Measurements from ENCODE around the gene ITGB3. TPM values are rescaled to one million over a fixed set of nuclear protein-coding genes. Genes with fewer than 3 reads are reported as not detected.

The ITGB3 gene
- total RNA-seq, 1 donor, result 39.8 TPM

- Histone ChIP-seq H2AFZ (ENCODE audit: low read length) (no peak overlapping the region), H3K4me2 (ENCODE audit: insufficient read depth, low read length) (no peak overlapping the region), H3K9me3 (ENCODE audit: low read depth, low read length) (no peaks in the 10 kb centered on the region), H3K4me3 (ENCODE audit: insufficient read depth, low read length) (no peak overlapping the region), H3K36me3 (ENCODE audit: insufficient read depth, low read length) (no peaks in the 10 kb centered on the region), H3K27me3 (ENCODE audit: insufficient read depth, low read length) (no peaks in the 10 kb centered on the region), H3K27ac (ENCODE audit: low read depth, low read length) (no peak overlapping the region), H4K20me1 (ENCODE audit: insufficient read depth, low read length) (no peaks in the 10 kb centered on the region), H3K79me2 (ENCODE audit: insufficient read depth, low read length) (peaks cover 13% of the 10 kb centered on the region), H3K4me1 (ENCODE audit: insufficient read depth, low read length) (peaks cover 10% of the 10 kb centered on the region)
- no peak for TF ChIP-seq CTCF (IDR thresholded peaks at IDR 0.05; ENCODE audit: extremely low read depth, low read depth, low read length)
- DNase-seq (ENCODE audit: insufficient read length, low spot score, missing footprints), result no peak
Measured at GRCh38 chr17:47250855-47251254, 2.8 kb upstream of the ITGB3 start.

GRCh38 chr17:47251421-47251940 lies 2.1 kb upstream of the ITGB3 start:
- Histone ChIP-seq H3K36me3 (ENCODE audit: insufficient read depth, low read length) (no peaks in the 10 kb centered on the region), H3K9me3 (ENCODE audit: low read depth, low read length) (no peaks in the 10 kb centered on the region), H4K20me1 (ENCODE audit: insufficient read depth, low read length) (no peaks in the 10 kb centered on the region), H3K4me3 (ENCODE audit: insufficient read depth, low read length) (no peak overlapping the region), H3K27ac (ENCODE audit: low read depth, low read length) (no peak overlapping the region), H2AFZ (ENCODE audit: low read length) (no peak overlapping the region), H3K4me1 (ENCODE audit: insufficient read depth, low read length) (peaks cover 13% of the 10 kb centered on the region), H3K4me2 (ENCODE audit: insufficient read depth, low read length) (no peak overlapping the region), H3K79me2 (ENCODE audit: insufficient read depth, low read length) (peaks cover 19% of the 10 kb centered on the region), H3K27me3 (ENCODE audit: insufficient read depth, low read length) (no peaks in the 10 kb centered on the region)
- no peak for DNase-seq (ENCODE audit: insufficient read length, low spot score, missing footprints)
- TF ChIP-seq CTCF (IDR thresholded peaks at IDR 0.05; ENCODE audit: extremely low read depth, low read depth, low read length), result no peak

- Histone ChIP-seq H3K79me2 (ENCODE audit: insufficient read depth, low read length) (peaks cover 25% of the 10 kb centered on the region), H4K20me1 (ENCODE audit: insufficient read depth, low read length) (no peaks in the 10 kb centered on the region), H3K4me2 (ENCODE audit: insufficient read depth, low read length) (no peak overlapping the region), H2AFZ (ENCODE audit: low read length) (no peak overlapping the region), H3K4me3 (ENCODE audit: insufficient read depth, low read length) (no peak overlapping the region), H3K4me1 (ENCODE audit: insufficient read depth, low read length) (peaks cover 20% of the 10 kb centered on the region), H3K27ac (ENCODE audit: low read depth, low read length) (no peak overlapping the region), H3K9me3 (ENCODE audit: low read depth, low read length) (no peaks in the 10 kb centered on the region), H3K27me3 (ENCODE audit: insufficient read depth, low read length) (no peaks in the 10 kb centered on the region), H3K36me3 (ENCODE audit: insufficient read depth, low read length) (no peaks in the 10 kb centered on the region)
- TF ChIP-seq CTCF (IDR thresholded peaks at IDR 0.05; ENCODE audit: extremely low read depth, low read depth, low read length), result no peak
- DNase-seq (ENCODE audit: insufficient read length, low spot score, missing footprints), result no peak
Measured at GRCh38 chr17:47252209-47252608, 1.4 kb upstream of the ITGB3 start.

- Histone ChIP-seq H3K27me3 (ENCODE audit: insufficient read depth, low read length) (no peaks in the 10 kb centered on the region), H4K20me1 (ENCODE audit: insufficient read depth, low read length) (no peaks in the 10 kb centered on the region), H3K4me3 (ENCODE audit: insufficient read depth, low read length) (peak overlapping the region; percentile 82), H3K79me2 (ENCODE audit: insufficient read depth, low read length) (peaks cover 25% of the 10 kb centered on the region), H3K4me1 (ENCODE audit: insufficient read depth, low read length) (peaks cover 27% of the 10 kb centered on the region), H3K9me3 (ENCODE audit: low read depth, low read length) (no peaks in the 10 kb centered on the region), H3K4me2 (ENCODE audit: insufficient read depth, low read length) (peak overlapping the region; percentile 86), H2AFZ (ENCODE audit: low read length) (peak overlapping the region; percentile 82), H3K36me3 (ENCODE audit: insufficient read depth, low read length) (no peaks in the 10 kb centered on the region), H3K27ac (ENCODE audit: low read depth, low read length) (peak overlapping the region; percentile 38)
- peak; percentile 72 for DNase-seq (ENCODE audit: insufficient read length, low spot score, missing footprints)
- no peak for TF ChIP-seq CTCF (IDR thresholded peaks at IDR 0.05; ENCODE audit: extremely low read depth, low read depth, low read length)
Measured at GRCh38 chr17:47252766-47253512, 688 bp upstream of the ITGB3 start.
